GM10266 (cell line): ENCODE data around the gene ALDH18A1.
"Not testable (repeated sequence)": the region's sequence is repeated elsewhere in the genome, so short reads cannot be mapped to it uniquely, and the experiment has no call there.

Experiments
- DNase-seq: peaks from one replicate; pipeline ENCODE4 v3.0.0; 2012; ENCODE audit errors: extremely low spot score
- CTCF ChIP-seq: IDR thresholded peaks from 2 replicates; pipeline ENCODE4 v1.5.1; 2012; ENCODE audit warnings: mild to moderate bottlenecking, low read depth; ENCODE audit not compliant: control insufficient read depth, insufficient read depth; ENCODE audit errors: missing control alignments

ALDH18A1 gene

GRCh38 chr10:95691281-95691680 lies 34.8 kb upstream of the ALDH18A1 start:
- DNase-seq = no peak
- no peak for TF ChIP-seq CTCF

GRCh38 chr10:95688648-95689047 lies 32.1 kb upstream of the ALDH18A1 start:
- no peak for TF ChIP-seq CTCF

GRCh38 chr10:95683966-95684365 lies 27.5 kb upstream of the ALDH18A1 start:
- no peak for DNase-seq
- TF ChIP-seq CTCF = no peak

More at GRCh38 chr10:95688648-95689047, 32.1 kb upstream of the ALDH18A1 start:
- DNase-seq = no peak

GRCh38 chr10:95675403-95676116 lies 19.0 kb upstream of the ALDH18A1 start:
- no peak for TF ChIP-seq CTCF
- DNase-seq = no peak

GRCh38 chr10:95674643-95675042 lies 18.1 kb upstream of the ALDH18A1 start:
- TF ChIP-seq CTCF = no peak
- no peak for DNase-seq

GRCh38 chr10:95672641-95673040 lies 16.1 kb upstream of the ALDH18A1 start:
- not testable (repeated sequence) for DNase-seq

- DNase-seq = no peak
- TF ChIP-seq CTCF = no peak
Observed at GRCh38 chr10:95664543-95664942, 8.0 kb upstream of the ALDH18A1 start.

GRCh38 chr10:95663496-95663895 lies 7.0 kb upstream of the ALDH18A1 start:
- DNase-seq = no peak
- TF ChIP-seq CTCF = no peak
